Gastroesophageal sphincter (tissue), 3 donors: ENCODE results near the gene PLPP7.

Source experiments
- CTCF ChIP-seq, 4 experiments: fragments of 200-600 bp in 2 of 4; fragments of 450-650 bp in 2 of 4; sonication (generic) in 1 of 4; IDR thresholded peaks; one replicate each; pipeline ENCODE4 v1.5.1; 2017 to 2019; ENCODE audit warnings: antibody characterized with exemption in 4 of 4, mild to moderate bottlenecking in 2 of 4, moderate library complexity in 2 of 4
- EP300 ChIP-seq: sonication (generic); formaldehyde crosslinking; IDR thresholded peaks from one replicate; pipeline ENCODE4 v1.6.1; 2017; ENCODE audit warnings: antibody characterized with exemption, mild to moderate bottlenecking
- POLR2A ChIP-seq, 2 donors: fragments of 450-650 bp; IDR thresholded peaks; one replicate each; pipeline ENCODE4 v1.6.1; 2017; ENCODE audit warnings: antibody characterized with exemption in 2 of 2, mild to moderate bottlenecking in 2 of 2, moderate library complexity in 1 of 2
- POLR2AphosphoS5 ChIP-seq: sonication (generic); formaldehyde crosslinking; IDR thresholded peaks from one replicate; pipeline ENCODE4 v1.6.1; 2017; ENCODE audit warnings: antibody characterized with exemption

DNA sequence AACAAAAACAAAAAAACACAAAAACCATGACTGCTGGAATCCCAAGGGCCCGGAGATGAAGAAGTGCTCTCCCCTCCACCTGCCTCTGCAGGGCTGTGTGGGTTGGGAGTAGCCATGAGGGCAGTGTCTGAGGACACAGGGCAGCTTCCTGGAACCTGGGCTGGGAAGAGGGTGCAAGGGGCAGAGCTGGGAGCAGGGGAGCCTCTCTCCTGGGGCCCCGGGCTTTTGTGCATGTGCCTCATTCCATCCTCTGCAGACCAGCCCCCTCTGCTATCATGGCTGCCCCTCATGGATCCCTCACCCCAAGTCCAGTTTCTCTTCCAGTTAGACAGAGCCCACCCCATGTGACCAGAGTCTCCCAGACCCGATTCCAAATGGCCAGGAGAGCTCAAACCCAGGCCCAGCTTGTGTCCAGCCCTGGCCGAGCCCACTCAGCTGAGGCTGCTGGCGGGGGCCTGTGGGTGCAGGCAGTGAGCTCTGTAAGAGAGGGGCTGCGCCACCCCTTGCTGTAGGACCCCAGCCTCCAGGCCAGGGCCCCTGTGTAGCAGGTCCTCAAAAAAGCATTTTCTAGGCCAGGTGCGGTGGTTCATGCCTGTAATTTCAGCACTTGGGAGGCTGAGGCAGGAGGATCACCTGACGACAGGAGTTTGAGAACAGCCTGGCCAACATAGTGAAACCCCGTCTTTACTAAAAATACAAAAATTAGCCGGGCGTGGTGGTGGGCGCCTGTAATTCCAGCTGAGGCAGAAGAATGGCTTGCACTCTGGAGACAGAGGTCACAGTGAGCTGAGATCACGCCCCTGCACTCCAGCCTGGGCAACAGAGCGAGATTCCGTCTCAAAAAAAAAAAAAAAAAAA, 44.5 kb downstream of the PLPP7 start:
- TF ChIP-seq POLR2A (IDR thresholded peaks at IDR 0.05) = no peak
- no peak for TF ChIP-seq EP300
- no peak for TF ChIP-seq CTCF (IDR thresholded peaks at IDR 0.05)
- no peak for TF ChIP-seq POLR2AphosphoS5
